HG03378 (cell line): Measurements from ENCODE around the gene EDC3.
"Not testable (repeated sequence)": the region's sequence is repeated elsewhere in the genome, so short reads cannot be mapped to it uniquely, and the experiment has no call there.

Experiments
- ATAC-seq: cut with Tn5 transposase; IDR thresholded peaks from one replicate; pipeline ENCODE4 v1.9.1; 2021; ENCODE audit warnings: mild to moderate bottlenecking, moderate library complexity; ENCODE audit not compliant: unreplicated experiment

EDC3 gene

GRCh38 chr15:74653426-74654102, 42.3 kb downstream of the EDC3 start:
- ATAC-seq = no peak

GRCh38 chr15:74651242-74651741, 44.5 kb downstream of the EDC3 start:
- no peak for ATAC-seq

DNA sequence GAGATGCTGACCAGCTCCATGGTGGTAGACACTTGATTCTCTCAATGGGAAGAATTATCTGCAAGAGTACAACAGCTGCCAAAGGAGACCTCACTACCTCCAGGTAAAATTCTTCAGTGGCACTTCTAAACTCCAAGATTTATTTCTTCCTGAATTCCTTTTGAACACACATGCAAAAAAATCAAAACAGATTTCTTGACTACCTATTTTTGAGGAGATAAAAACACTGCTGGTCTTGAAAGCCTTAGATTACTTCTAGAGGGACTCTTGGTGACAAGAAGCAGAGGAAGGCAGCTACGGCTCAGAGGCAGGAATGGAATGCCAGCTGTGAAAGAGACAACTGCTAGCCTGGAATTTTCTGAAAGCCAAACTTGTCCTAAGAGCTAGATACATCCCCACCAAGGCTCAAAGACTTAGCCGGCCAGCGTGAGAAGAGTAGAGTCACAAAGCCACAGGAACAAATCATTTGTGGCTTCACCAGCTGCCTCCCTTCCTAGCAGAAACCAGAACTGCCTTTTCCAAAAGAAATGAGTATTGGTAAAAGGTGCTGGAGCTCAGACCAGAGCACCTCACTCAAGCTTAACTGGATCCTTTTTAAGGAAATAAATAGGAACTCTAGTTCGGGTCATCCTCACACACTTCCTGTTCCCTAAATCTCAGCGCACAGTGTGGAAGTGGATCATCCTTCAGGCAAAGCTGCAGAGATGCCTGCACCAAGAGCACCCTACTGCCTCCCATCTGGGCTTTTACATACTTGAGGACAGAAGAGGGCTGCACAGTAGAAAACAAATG, 47.6 kb downstream of the EDC3 start:
- no peak for ATAC-seq

DNA sequence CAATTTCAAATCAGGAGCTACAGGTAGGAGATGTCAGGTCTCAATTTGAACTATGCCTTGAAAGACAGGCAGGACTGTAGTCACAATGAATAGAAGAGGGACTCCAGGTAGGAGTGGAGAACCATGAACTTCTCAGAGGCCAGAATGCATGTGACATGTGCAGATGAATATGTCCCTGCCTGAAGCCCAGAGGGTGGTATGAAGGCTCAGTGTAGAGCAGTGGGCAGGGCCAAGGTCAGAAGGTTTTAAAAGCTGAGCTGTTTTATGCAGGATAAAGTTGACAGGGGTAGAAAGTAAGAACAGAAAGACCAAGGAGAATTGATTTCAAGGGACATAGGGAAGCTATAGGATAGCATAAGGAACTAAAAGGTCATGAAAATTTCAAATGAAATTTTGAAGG, 49.3 kb downstream of the EDC3 start:
- no peak for ATAC-seq

DNA sequence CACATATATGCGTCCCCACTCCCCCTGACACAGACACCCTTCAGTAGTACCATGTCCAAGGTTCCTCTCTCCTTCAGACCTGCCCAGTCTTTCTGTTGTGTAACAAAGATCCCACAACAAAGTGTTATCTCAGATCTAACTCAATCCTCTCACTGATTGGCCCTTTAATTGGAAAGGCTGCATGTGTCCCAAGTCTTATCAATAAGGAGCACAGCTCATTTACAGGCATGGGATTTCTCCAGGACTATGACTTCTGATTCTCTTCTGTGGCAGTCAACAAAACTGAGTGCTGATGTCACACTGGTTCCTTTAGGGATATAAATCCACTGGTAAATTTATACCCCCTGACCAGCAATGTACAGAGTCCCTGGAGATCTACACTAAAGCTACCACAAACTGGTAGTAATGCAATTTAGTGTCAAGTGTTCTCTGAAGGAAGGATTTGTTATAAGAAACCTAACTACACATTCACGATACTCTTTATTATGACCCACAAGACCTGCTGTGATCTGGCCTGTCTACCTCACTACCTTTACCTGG, 52.1 kb downstream of the EDC3 start:
- ATAC-seq = no peak

DNA sequence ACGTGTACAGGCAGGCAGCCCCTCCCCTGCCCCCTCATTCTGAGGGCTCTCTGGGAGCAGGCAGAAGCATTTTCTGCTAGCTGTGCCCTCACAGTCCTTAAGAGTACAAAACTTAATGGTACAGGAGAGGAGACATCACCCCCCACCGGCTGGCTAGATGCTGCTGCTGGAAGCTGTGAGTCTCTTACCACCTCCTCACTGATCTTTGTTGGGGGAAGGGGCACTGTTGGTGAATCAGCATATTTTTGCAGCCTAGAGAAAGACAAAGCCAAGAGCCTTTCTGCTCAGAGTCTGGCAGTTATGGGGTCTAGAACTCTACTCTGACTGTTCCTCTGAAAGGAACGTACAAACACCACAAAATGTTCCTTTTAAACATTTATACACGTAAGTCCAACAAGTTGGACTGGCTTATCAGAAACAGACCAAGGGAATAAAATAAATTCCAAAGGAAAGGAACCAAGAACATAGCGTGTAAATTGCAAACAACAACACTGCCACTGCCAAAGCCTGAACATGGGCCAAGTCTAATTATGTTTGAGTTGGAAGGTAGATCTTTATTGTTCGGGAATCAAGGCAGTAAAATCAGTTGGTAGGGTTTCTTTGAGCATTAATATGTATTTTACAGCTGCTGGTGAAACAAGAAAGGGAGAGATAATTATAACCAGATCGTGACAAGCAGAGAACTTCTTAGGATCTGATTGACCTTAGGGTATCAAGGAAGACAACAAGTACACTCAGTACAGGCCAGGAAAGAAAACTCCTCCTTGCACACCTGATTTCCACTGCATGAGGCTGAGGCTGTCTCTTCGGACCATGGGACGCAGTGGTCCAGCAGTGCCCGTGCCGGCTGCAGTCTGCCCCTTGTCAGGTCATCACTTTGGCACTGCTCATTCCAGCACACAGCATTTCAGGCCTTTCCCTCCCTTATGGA, 52.8 kb downstream of the EDC3 start:
- no peak for ATAC-seq

- ATAC-seq = no peak
Measured at GRCh38 chr15:74642348-74642733, 53.5 kb downstream of the EDC3 start.

DNA sequence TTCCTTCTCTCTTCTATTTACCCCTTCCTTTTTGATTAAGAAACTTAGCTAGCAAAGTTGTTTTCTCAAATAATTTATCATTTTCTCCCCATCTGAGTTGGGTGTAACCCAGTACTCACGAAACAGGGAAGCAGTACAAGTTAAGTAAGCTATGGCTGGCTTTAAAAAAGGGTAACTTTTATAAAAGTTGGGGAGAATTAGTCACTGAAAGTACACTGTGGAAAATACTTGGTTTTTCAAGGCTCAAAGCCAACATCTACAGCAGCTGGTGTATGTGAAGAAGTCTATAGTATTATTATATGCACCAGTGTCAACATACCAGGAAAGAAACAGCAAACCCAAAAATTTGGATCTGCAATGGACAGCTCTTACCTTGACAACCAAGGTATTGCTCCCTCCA, 54.7 kb downstream of the EDC3 start:
- no peak for ATAC-seq

DNA sequence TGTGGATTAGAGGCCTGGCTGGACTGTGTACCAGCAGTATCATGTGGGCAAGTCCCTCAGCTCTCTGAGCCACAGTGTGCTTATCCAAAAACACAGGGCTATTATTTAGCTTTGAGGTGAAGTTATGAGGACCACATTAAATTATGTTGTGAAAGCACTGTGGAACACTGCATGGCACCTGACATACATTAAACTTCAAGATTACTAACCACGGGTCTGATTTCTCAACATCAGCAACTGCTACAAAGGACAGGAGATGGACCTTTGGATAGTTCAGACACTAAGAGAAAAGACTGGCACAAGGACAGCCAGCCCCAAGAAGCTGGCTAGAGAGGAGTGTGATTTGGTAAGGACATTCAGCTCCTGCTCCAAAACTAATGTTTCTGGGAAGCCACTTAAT, 58.8 kb downstream of the EDC3 start:
- ATAC-seq = no peak

DNA sequence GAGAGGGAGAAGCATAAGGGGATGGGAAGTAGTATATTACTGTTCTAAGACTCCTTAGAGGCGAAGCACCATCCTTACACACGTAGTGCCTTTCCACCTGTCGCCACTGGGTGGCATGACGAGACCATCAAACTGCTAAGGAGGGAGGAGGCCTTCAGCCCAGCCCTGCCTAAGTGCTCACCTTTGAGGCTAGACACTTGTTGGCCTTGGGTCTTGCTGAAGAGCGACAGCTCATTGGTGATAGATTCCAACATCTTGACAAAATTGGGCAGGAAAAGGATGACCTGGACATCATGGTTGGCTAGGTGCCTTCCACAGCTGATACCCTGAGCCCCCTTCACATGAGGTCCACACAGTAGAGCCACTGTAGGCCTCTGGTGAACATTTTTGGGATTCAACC, 60.6 kb downstream of the EDC3 start:
- ATAC-seq = no peak

GRCh38 chr15:74633781-74634180, 62.0 kb downstream of the EDC3 start:
- no peak for ATAC-seq

DNA sequence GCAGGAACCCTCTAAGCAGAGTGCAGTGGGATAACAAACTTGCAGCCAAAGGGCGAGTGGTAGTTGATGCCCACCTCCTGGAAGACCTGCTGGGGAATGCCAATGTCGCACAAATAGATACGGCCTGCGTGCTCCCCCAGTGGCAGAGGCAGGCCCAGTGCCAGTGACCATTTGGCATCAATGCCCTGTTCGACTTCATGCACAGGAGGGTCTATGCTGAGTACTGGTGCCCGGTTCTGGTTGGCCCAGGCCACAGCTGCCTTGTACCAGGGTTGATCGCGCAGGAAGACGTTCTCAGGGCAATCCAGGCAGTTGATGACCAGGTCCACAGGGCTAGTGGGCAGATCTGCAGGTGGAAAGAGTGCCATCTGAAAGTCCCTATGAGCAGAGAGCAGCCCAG, 63.2 kb downstream of the EDC3 start:
- no peak for ATAC-seq

- ATAC-seq = no peak
Measured at GRCh38 chr15:74631935-74632560, 63.8 kb downstream of the EDC3 start.

DNA sequence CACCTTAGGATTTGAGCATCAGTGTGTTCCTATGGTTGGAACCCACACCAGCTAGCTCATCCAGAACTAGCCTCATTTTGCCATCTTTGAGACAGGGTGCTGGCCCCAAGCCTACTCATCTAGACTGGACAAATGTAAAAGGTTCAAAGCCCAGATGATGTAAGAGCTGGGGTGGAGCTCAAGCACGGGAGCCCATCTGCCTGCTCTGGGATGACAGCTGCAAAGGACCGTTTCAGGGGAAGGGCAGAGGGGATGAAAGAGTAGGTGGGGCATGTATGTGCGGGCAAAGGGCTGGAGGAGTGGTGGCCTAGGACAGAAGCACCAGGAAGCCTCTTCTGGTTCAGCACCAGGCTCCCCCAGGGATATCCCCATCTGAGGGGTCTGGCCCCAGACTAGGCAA, 64.4 kb downstream of the EDC3 start:
- ATAC-seq = no peak

DNA sequence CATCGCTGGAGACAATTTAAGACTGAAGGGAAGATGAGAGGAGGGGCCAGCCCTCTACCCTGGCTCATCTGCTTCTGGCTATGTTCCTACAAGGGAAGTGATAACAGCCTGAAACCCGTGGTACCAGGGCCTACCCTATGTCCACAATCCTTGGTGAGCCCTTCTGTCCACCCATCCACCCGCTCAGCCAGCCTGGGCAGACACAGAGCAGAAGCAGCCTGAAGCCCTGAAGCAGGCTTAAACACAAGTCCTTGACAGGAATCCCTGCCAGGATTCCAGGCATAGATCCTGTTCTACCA, 64.8 kb downstream of the EDC3 start:
- ATAC-seq = no peak

DNA sequence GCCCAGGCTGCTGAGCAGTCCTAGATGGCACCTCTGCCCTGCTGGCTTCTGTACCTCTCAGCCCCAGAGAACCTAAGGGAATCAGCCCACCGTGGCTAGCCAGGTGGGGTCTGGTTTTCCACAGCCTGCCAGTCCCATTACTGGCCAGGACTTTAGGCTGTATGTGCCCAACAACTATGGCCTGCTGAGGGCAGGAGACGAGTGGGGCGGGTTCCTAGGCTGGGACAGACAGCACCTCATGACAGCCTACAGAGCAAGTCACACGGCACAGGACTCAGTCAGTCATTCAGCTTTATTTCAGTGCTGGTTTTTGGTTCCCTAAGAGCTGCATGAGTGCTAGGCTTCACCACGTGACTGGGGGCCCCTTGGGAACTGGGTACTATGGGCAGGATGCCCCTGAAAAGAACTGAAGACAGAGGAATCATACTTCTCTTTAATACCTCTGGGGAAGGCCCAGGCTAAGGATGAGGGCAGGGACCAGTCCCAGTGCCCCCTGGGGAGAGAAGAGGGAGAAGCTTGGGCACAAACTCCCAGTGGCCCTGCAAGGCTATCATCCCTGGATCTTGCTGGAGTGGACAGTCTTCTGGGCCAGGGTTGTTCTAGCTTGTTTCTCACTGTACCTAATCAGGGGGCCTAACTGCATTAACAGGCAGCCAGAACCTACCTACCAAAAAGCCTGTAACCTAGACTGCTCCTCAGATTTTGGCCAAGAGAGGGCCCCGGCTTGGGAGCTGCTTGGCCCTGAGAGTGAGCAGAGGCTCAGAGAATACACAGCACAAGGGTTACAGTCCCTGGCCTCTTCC, 65.3 kb downstream of the EDC3 start:
- no peak for ATAC-seq

DNA sequence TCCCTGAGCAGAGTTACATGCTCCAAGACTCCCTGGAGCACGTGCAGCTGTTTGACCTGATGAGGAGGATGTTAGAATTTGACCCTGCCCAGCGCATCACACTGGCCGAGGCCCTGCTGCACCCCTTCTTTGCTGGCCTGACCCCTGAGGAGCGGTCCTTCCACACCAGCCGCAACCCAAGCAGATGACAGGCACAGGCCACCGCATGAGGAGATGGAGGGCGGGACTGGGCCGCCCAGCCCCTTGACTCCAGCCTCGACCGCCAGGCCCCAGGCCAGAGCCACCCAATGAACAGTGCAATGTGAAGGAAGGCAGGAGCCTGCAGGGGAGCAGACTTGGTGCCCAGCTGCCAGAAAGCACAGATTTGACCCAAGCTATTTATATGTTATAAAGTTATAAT, 66.1 kb downstream of the EDC3 start:
- ATAC-seq = not testable (repeated sequence)

GRCh38 chr15:74628949-74629348, 66.9 kb downstream of the EDC3 start:
- no peak for ATAC-seq

DNA sequence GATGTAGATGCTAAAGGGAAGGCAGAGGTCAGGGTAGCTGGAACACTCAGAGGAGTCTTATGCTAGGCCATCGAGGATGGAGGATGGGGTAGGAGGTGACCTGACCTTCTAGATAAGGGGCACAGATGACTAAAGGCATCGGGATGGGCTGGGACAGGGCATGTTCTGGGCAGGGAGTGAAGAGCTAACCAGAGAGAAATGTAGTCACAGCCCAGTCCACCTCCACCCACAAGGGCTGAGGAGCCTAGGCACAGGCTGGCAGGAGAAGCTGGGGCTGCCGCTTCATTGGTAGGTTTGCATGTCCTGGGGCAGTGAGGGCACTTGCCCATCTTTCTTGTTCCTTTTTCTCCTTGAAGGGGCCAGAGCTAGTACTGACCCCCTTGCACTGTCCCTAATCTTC, 67.6 kb downstream of the EDC3 start:
- ATAC-seq = no peak

DNA sequence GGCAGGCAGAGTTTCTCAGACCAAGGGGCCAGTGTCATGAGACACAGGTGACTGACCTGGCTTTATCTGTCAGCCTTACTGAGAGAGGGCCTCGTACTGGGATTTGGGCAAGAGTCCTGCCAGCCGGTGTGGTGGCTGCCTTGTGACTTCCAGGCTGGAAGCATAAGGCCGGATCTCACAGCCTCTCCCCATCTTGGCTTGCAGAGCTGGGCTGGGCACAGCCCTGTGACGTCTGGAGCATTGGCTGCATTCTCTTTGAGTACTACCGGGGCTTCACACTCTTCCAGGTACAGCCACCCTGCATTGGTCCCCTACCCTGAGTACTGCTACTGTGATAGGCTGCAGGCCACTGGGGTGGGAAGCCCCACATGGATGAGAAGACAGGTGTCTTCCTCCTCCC, 68.1 kb downstream of the EDC3 start:
- ATAC-seq = no peak
